Liver (tissue), 3 donors: Measurements from ENCODE around the gene TNS3.

Experiments
- CTCF ChIP-seq: fragments of 150-350 bp; IDR thresholded peaks from 2 replicates; pipeline ENCODE4 v1.5.1; 2017; ENCODE audit warnings: improper control_type of control experiment, low read depth, low read length; ENCODE audit not compliant: missing input control
- GABPA ChIP-seq, 2 donors: IDR thresholded peaks in 1 of 2; conservative IDR thresholded peaks in 1 of 2; 2 replicates each; pipeline ENCODE4 v1.6.1; 2016; ENCODE audit warnings: antibody characterized with exemption in 2 of 2, mild to moderate bottlenecking in 1 of 2, moderate library complexity in 1 of 2
- JUND ChIP-seq, 2 donors: IDR thresholded peaks; 2 replicates each; pipeline ENCODE4 v1.6.1; 2016; ENCODE audit warnings: antibody characterized with exemption in 2 of 2
- RAD21 ChIP-seq, 2 donors: IDR thresholded peaks; 2 replicates each; pipeline ENCODE4 v1.6.1; 2016; ENCODE audit warnings: antibody characterized with exemption in 2 of 2, mild to moderate bottlenecking in 2 of 2
- RXRA ChIP-seq, 2 donors: IDR thresholded peaks; 2 replicates each; pipeline ENCODE4 v1.6.1; 2017 to 2018; ENCODE audit warnings: antibody characterized with exemption in 2 of 2, mild to moderate bottlenecking in 1 of 2
- SP1 ChIP-seq: IDR thresholded peaks from 2 replicates; pipeline ENCODE4 v1.6.1; 2018; ENCODE audit warnings: antibody characterized with exemption, mild to moderate bottlenecking
- TAF1 ChIP-seq: conservative IDR thresholded peaks from 2 replicates; pipeline ENCODE4 v1.6.1; 2016; ENCODE audit warnings: antibody characterized with exemption, mild to moderate bottlenecking
- YY1 ChIP-seq: IDR thresholded peaks from 2 replicates; pipeline ENCODE4 v1.6.1; 2016; ENCODE audit warnings: antibody characterized with exemption, mild to moderate bottlenecking
- ZBTB33 ChIP-seq: IDR thresholded peaks from 2 replicates; pipeline ENCODE4 v1.6.1; 2016; ENCODE audit warnings: antibody characterized with exemption
- TF ChIP-seq, protein P1 (sequence below): IDR thresholded peaks from 2 replicates; pipeline ENCODE4 v1.6.1; 2016; ENCODE audit warnings: antibody characterized with exemption
- TF ChIP-seq, protein P2 (sequence below): IDR thresholded peaks from 2 replicates; pipeline ENCODE4 v1.6.1; 2016; ENCODE audit warnings: antibody characterized with exemption, mild to moderate bottlenecking
- TF ChIP-seq, protein P3 (sequence below): IDR thresholded peaks from 2 replicates; pipeline ENCODE4 v1.6.1; 2016; ENCODE audit warnings: antibody characterized with exemption
- donor health status: healthy.
- donor health status: healthy.

GRCh38 chr7:47290466-47290865 is 291.4 kb downstream of the TNS3 start:
- TF ChIP-seq CTCF = no peak
- TF ChIP-seq, protein P1, sequence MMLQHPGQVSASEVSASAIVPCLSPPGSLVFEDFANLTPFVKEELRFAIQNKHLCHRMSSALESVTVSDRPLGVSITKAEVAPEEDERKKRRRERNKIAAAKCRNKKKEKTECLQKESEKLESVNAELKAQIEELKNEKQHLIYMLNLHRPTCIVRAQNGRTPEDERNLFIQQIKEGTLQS = no peak
- no peak for TF ChIP-seq TAF1
- TF ChIP-seq, protein P2, sequence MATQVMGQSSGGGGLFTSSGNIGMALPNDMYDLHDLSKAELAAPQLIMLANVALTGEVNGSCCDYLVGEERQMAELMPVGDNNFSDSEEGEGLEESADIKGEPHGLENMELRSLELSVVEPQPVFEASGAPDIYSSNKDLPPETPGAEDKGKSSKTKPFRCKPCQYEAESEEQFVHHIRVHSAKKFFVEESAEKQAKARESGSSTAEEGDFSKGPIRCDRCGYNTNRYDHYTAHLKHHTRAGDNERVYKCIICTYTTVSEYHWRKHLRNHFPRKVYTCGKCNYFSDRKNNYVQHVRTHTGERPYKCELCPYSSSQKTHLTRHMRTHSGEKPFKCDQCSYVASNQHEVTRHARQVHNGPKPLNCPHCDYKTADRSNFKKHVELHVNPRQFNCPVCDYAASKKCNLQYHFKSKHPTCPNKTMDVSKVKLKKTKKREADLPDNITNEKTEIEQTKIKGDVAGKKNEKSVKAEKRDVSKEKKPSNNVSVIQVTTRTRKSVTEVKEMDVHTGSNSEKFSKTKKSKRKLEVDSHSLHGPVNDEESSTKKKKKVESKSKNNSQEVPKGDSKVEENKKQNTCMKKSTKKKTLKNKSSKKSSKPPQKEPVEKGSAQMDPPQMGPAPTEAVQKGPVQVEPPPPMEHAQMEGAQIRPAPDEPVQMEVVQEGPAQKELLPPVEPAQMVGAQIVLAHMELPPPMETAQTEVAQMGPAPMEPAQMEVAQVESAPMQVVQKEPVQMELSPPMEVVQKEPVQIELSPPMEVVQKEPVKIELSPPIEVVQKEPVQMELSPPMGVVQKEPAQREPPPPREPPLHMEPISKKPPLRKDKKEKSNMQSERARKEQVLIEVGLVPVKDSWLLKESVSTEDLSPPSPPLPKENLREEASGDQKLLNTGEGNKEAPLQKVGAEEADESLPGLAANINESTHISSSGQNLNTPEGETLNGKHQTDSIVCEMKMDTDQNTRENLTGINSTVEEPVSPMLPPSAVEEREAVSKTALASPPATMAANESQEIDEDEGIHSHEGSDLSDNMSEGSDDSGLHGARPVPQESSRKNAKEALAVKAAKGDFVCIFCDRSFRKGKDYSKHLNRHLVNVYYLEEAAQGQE = no peak
- TF ChIP-seq RXRA (IDR thresholded peaks at IDR 0.05) = no peak
- no peak for TF ChIP-seq YY1
- TF ChIP-seq GABPA (IDR thresholded peaks at IDR 0.05 in 1 of 2, conservative IDR thresholded peaks at IDR 0.05 in 1 of 2) = no peak
- no peak for TF ChIP-seq RAD21 (IDR thresholded peaks at IDR 0.05)
- no peak for TF ChIP-seq JUND (IDR thresholded peaks at IDR 0.05)
- TF ChIP-seq, protein P3, sequence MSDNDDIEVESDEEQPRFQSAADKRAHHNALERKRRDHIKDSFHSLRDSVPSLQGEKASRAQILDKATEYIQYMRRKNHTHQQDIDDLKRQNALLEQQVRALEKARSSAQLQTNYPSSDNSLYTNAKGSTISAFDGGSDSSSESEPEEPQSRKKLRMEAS = no peak
- no peak for TF ChIP-seq ZBTB33
- TF ChIP-seq SP1 = no peak
